ENCODE results near the gene ATRN. TPM values are rescaled to one million over a fixed set of nuclear protein-coding genes. Genes with fewer than 3 reads are reported as not detected.

The ATRN gene
- total and polyA plus RNA-seq, 2 experiments from 2014 or later, result 2.2 to 18.3 TPM

DNA sequence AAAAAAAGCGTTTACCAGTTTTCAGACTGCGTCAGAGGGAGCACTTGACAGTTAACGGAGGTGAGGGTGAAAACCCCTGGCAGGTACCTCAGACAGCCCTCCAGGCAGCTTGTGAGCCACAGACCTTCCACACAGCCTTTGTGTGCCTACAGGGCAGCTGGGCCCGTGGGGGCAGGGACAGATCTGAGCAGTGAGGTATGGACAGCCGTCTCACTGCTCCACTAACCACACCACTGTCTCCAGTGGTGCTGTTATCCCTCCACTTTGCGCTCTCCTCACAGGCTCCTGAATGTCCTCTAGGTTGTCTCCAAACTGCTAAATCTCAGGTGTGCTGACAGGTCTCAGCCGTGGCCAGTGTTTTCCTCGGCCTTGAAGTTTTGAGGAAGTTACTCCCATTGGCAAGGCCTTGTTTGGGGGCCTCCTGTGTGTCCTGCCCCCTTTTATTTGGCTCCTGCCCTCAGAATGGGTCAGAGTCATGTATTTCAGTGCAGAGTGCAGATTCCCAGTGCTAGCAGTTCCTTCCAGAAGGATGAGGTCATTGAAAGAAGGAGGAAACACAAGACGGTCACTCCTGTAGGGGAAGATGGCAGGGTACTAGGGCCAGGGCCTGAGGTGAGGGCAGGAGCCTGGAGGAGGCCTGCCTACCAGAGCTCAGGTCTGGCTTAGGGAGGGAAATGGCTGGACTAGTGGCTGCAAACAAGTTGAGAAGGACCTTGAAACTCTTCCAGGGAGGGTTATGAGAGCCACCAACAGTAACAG, 180.6 kb downstream of the ATRN start (continued):
- TF ChIP-seq, protein P1, sequence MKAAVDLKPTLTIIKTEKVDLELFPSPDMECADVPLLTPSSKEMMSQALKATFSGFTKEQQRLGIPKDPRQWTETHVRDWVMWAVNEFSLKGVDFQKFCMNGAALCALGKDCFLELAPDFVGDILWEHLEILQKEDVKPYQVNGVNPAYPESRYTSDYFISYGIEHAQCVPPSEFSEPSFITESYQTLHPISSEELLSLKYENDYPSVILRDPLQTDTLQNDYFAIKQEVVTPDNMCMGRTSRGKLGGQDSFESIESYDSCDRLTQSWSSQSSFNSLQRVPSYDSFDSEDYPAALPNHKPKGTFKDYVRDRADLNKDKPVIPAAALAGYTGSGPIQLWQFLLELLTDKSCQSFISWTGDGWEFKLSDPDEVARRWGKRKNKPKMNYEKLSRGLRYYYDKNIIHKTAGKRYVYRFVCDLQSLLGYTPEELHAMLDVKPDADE (IDR thresholded peaks at IDR 0.05), result no peak
- TF ChIP-seq POLR2AphosphoS5 (IDR thresholded peaks at IDR 0.05; ENCODE audit: low read depth) (no peak), STAT1 (IDR thresholded peaks at IDR 0.05; ENCODE audit: unreplicated experiment) (no peak)
- TF ChIP-seq, protein P2, sequence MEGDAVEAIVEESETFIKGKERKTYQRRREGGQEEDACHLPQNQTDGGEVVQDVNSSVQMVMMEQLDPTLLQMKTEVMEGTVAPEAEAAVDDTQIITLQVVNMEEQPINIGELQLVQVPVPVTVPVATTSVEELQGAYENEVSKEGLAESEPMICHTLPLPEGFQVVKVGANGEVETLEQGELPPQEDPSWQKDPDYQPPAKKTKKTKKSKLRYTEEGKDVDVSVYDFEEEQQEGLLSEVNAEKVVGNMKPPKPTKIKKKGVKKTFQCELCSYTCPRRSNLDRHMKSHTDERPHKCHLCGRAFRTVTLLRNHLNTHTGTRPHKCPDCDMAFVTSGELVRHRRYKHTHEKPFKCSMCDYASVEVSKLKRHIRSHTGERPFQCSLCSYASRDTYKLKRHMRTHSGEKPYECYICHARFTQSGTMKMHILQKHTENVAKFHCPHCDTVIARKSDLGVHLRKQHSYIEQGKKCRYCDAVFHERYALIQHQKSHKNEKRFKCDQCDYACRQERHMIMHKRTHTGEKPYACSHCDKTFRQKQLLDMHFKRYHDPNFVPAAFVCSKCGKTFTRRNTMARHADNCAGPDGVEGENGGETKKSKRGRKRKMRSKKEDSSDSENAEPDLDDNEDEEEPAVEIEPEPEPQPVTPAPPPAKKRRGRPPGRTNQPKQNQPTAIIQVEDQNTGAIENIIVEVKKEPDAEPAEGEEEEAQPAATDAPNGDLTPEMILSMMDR (conservative IDR thresholded peaks at IDR 0.05; ENCODE audit: low read depth in 2 of 2), result no peak

DNA sequence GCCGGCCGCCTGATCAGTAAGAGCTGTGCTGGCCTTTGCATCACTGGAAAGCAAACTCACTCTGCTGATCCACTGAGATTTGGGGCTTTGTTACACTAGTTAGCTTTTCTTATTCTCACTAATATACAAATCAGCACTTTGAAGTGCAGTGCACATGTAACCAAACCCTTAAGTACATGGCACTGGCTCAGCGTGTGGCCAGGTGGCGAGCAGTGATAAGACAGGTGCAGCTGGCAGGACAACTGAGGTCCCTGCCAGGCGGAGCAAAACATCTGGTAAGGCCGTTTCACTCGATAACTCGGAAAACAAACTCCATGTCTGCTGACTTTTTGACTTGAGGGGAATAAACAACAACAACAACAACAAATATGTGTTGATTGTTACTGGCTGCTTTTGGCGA, 181.4 kb downstream of the ATRN start:
- no peaks in the 10 kb centered on the region for H3K9me2 ChIP-seq (ENCODE audit: insufficient read depth)
- ATAC-seq, result no peak
- Mint-ChIP-seq H3K4me3 (no peak overlapping the region), H3K4me1 (peaks cover 4% of the 10 kb centered on the region), H3K27ac (no peak overlapping the region), H3K36me3 (ENCODE audit: low read depth) (no peaks in the 10 kb centered on the region), H3K27me3 (ENCODE audit: insufficient read depth, low read depth, poor library complexity) (peaks cover 2% of the 10 kb centered on the region), H3K9me3 (no peaks in the 10 kb centered on the region)
- H3K27me3 ChIP-seq (ENCODE audit: insufficient read depth), result no peaks in the 10 kb centered on the region
- H3K4me3 ChIP-seq, result no peak overlapping the region
- no peak overlapping the region for H3K27ac ChIP-seq (ENCODE audit: low read depth)
- no peaks in the 10 kb centered on the region for H3F3A ChIP-seq (replicated peaks; ENCODE audit: low read depth)
- H3K79me2 ChIP-seq (replicated peaks; ENCODE audit: insufficient read depth), result no peaks in the 10 kb centered on the region
- no peaks in the 10 kb centered on the region for H3K4me1 ChIP-seq (ENCODE audit: insufficient read depth)
- no peaks in the 10 kb centered on the region for H4K20me1 ChIP-seq (replicated peaks; ENCODE audit: insufficient read depth)
- no peak overlapping the region for H3K4me2 ChIP-seq
- H2AFZ ChIP-seq, result no peak overlapping the region
- DNase-seq (ENCODE audit: low spot score), result no peak
- H3K36me3 ChIP-seq (ENCODE audit: insufficient read depth), result no peaks in the 10 kb centered on the region
- TF ChIP-seq, protein P1 (IDR thresholded peaks at IDR 0.05), result no peak
- TF ChIP-seq POLR2AphosphoS5 (IDR thresholded peaks at IDR 0.05; ENCODE audit: low read depth) (no peak), ZNF114 (CRISPR knock-in tag; IDR thresholded peaks at IDR 0.05) (no peak), STAT1 (IDR thresholded peaks at IDR 0.05; ENCODE audit: unreplicated experiment) (no peak), EZH2phosphoT487 (IDR thresholded peaks at IDR 0.05; ENCODE audit: unreplicated experiment) (no peak), ZNF331 (CRISPR knock-in tag; IDR thresholded peaks at IDR 0.05; ENCODE audit: low read depth) (no peak)
- TF ChIP-seq, protein P3, sequence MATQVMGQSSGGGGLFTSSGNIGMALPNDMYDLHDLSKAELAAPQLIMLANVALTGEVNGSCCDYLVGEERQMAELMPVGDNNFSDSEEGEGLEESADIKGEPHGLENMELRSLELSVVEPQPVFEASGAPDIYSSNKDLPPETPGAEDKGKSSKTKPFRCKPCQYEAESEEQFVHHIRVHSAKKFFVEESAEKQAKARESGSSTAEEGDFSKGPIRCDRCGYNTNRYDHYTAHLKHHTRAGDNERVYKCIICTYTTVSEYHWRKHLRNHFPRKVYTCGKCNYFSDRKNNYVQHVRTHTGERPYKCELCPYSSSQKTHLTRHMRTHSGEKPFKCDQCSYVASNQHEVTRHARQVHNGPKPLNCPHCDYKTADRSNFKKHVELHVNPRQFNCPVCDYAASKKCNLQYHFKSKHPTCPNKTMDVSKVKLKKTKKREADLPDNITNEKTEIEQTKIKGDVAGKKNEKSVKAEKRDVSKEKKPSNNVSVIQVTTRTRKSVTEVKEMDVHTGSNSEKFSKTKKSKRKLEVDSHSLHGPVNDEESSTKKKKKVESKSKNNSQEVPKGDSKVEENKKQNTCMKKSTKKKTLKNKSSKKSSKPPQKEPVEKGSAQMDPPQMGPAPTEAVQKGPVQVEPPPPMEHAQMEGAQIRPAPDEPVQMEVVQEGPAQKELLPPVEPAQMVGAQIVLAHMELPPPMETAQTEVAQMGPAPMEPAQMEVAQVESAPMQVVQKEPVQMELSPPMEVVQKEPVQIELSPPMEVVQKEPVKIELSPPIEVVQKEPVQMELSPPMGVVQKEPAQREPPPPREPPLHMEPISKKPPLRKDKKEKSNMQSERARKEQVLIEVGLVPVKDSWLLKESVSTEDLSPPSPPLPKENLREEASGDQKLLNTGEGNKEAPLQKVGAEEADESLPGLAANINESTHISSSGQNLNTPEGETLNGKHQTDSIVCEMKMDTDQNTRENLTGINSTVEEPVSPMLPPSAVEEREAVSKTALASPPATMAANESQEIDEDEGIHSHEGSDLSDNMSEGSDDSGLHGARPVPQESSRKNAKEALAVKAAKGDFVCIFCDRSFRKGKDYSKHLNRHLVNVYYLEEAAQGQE (IDR thresholded peaks at IDR 0.05; ENCODE audit: unreplicated experiment), result no peak
- TF ChIP-seq, protein P2 (conservative IDR thresholded peaks at IDR 0.05; ENCODE audit: low read depth in 2 of 2), result no peak
